Right hindlimb (tissue), 1 donor: ENCODE measurements around the gene TFCP2L1.

Experiments used
- DNase-seq: peaks from one replicate; pipeline ENCODE4 v3.0.0-alpha.2; 2018

TFCP2L1 gene

DNA sequence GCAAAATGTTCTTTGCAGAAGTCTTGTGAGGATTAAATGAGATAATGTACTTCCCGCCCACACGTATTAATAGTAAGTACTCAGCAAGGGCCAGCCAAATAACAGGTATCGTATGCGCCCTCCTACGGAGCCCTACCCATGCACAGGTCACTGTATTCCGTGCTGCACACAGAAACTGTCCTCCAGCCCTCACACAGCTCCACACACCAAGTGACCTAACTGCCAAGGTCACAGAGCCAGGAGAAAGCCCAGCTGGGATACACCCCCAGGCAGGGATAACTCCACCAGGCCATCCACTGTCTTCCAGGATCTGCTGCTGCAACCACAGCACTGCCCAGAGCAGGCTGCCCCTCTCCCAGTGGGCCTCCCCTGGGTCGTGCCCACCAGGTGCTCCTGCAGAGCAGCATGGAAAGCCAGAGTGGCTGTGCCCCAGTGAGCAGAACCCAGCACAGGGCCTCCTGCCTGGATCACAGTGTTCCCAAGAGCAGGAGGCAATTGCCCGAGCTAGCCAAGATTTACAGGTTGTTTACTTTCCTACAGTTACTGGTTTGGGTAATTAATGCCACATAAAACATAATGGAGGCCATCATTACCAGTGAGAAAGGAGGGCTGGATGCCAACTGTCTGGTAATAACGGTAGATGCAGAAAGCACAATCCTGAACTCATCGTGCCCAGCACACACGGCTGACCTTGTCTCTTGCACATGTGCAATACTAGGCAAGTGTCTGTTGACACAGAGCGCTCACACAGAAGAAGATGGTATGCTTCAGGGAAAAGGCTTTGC, 24.4 kb downstream of the TFCP2L1 start:
- no peak for DNase-seq

DNA sequence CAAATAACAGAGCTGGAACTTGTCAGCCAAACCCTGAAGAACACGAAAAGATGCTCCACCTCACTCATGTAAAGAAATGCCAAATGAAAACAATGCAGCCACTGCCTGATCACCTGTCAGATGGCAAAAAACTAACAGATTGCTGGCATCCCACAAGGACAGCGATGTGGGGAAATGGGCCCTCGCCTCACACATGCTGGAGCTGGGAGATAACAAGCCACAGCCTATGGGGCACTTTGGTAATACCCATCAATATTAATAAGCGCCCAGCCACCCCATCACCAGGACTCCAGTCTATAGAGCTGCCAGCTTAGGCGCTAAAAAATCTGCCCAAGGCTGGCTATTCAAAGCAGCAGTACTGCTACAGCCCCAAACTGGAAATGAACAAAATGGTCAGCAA, 27.0 kb downstream of the TFCP2L1 start:
- DNase-seq, result no peak

DNA sequence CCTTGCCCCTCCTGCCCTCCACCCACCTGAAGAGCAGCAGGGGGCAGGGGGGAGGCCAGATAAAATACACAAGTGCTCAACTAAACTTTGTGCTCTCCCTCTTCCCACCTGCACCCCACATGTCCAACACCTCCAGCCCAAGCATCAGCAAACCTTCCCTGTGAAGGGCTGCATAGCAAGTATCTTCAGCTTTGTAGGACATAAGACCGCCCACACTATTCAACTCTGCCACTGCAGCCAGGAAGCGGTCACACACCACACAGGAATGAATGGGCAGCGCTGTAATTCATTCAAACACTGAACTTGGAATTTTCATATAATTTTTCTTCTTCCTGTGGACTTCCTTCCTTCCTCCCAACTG, 27.5 kb downstream of the TFCP2L1 start:
- no peak for DNase-seq

DNA sequence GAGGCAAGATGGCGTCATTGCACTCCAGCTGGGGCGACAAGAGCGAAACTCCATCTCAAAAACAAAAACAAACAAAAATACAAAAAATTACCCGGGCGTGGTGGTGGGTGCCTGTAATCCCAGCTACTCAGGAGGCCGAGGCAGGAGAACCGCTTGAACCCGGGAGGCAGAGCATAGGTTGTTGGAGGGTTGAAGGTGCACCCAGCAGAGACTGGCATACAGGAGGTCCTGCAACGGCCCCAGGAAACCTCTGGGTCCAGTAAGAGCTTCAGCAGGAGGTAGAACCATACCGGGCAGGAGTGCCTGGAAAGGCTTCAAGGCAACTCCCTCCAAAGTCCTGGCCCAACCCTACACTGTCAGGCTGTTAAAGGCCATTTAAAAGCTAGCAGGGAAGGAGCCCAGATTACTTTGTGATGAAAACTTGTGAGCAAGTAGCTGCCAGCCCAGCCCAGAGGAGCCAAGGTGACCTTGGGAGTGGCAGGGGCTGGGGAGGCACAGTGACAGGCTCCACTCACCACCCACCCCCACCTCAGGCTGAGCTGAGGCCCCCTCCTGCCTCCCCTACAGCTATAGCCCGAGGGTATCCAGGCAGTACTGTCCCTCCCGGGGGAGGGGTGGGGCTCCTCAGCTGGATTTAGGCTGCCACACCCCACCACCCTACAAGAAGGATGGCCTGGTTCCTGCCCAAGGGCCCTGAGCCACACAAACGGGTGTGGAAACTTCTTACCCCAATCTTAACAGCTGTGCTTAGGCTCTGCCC, 28.1 kb downstream of the TFCP2L1 start:
- DNase-seq, result no peak

DNA sequence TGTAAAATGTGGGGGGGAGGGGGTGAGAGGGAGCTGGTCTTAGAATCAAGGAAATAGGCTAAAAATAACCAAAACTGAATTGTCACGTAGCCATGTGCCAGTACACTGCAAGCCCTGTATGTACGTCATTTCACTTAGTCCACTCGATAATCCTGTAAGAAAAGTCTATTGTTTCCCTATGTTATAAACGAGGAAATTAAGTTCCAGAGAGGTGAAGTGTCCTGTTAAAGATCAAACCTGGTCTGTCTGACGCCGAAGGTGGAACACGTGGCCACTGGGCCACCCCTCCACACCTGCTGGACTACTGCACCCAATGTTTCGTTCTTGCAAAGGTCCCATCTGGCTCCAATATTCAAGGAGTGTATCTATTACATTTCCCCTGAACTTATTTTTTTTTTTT, 29.6 kb downstream of the TFCP2L1 start:
- DNase-seq, result no peak

DNA sequence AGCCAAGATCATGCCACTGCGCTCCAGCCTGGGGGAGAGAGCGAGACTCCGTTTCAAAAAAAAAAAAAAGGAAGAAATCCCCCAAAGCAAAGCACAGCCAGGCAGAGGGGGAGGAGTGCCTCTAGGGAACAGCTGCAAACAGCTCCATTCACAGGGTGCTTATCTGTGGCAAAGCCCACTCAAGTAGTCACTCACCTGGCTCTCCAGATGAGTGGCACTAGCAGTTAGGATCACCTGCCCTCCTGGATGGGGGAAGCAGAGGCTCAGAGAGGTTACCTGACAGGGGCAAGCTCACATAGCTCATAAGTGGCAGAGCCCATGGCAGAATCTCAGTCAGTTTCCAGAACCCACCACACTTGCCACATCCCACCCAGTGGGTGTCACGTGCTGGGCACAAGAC, 30.3 kb downstream of the TFCP2L1 start:
- no peak for DNase-seq

DNA sequence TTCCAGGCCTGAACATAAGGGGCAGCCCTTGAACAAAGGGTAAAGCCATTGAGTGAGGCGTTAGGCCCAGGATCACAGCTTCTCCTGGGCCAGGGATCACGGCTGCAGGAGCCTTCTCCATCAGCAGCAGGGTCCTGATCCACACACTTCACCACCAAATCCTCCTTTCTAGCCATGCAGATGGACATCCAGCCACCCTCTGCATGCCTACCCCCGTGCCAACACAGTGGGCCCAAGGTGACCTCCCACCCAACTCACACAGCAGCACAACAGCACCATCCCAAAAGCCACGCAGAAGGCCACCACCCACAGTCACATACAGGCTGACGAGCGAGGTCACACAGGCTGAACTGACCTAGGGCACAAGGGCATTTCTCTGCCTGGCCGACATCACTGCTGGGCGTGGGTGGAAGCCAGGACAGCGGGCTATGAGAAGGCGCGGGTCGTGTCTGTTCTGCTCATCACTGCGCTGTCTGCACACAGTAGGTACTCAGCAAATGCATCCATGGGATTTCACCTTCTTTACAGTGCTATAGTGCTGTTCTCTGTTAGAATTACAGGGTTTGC, 31.2 kb downstream of the TFCP2L1 start:
- DNase-seq, result no peak

DNA sequence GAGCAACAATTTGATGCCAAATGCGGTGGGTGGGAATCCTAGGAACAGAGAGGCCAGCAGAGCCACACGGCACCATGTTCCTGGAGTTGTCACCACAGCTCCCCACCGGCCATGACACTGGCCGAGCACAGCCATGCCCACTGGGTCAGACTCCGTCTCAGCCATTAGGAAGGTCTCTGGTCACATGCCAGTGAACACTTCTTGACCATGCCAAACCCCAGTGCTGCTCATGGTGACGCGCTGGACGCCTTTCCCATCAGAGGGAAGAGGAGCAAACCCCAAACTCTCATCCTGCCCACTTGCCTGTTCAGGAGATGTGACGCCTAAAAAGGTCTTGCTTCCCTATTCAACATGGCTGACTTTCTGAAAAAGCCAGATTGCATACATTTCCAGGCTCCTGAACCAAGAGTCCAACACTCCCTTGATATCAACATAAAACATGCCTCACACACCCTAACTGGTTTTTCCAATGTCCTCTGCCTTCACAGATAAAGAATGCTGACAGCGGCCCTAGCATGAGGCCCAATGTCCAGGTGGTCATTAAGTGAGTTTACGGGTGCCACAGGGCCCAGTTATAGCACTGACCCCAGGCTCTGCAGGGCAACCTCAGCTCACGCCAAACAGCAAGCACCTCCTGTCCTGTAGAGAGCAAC, 31.9 kb downstream of the TFCP2L1 start:
- no peak for DNase-seq

DNA sequence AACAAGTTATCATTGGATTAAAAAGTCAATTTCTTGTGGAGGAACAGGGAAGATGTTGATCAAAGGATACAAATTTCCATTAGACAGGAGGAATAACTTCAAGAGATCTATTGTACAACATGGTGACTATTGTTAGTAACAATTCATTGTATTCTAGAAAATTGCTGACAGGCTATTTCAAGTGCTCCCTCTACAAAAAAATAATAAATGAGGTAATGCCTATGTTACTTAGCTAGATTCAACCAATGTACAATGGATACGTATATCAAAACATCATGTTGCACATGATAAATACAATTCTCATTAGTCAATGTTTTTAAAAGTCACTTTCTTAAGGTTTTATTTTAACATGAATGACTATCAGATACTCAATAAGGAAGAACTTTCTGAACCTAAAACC, 33.5 kb downstream of the TFCP2L1 start:
- no peak for DNase-seq

DNA sequence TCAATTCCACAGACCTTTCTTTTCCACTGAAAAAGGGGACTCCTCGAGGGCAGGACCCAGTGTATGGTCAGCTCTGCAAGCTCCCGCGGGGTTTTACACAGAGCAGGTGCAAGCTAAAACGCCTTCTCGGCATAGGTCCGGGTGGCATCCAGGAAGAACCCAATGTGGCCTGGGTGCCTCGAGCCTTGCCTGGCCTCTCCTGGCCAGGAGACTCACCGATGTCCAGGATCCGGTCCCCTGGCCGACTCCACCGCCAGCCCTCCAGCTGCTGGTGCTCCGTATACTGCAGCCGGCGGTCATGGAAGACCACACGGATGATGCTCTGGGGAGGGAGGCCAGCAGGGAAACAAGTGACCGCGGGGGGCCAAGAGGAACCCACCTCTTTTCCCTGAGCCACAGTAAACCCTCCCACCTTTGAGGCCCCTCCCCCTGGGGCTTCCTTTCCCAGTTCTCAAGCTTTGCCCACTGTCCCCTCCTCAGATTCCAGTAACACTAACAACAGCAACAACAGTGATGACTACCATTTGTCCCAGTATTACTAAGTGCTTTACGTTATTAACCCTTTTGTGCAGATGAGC, 36.1 kb downstream of the TFCP2L1 start:
- DNase-seq, result no peak

DNA sequence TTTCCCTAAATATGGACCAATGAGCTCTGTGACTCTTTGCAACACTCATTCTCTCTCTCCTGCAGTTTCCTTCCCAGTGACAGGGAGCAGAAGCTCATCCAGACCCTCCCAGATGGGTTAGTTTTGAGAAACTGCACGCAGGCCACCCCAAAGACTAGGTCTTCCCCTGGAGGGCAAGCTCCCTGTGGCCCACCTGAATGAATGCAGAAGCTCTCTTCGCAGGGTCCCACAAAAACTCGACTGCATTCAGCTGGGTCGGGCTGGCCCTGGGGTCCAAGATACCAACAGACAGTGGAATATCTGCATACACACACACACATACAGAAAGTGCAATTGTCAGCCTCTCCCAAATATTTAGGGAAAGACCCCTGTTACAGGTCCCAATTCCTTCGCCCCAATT, 37.0 kb downstream of the TFCP2L1 start:
- no peak for DNase-seq

DNA sequence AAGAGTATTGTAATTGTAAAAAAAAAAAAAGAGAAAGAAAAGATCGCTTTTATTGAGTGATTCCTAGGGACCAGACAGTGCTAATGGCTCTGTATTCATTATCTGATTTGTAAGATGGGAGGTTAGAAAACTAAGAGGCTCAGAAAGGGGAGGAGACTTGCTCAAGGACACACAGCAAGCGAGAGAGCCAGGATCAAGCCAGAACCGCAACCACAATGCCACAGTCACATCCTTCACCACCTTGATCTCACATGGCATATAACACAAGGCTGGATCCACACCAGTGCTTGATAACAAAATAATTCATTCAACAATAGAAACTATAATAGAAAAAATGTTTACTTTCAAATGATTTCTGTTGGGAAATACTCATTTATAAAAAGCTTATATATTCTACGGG, 37.5 kb downstream of the TFCP2L1 start:
- DNase-seq, result no peak

DNA sequence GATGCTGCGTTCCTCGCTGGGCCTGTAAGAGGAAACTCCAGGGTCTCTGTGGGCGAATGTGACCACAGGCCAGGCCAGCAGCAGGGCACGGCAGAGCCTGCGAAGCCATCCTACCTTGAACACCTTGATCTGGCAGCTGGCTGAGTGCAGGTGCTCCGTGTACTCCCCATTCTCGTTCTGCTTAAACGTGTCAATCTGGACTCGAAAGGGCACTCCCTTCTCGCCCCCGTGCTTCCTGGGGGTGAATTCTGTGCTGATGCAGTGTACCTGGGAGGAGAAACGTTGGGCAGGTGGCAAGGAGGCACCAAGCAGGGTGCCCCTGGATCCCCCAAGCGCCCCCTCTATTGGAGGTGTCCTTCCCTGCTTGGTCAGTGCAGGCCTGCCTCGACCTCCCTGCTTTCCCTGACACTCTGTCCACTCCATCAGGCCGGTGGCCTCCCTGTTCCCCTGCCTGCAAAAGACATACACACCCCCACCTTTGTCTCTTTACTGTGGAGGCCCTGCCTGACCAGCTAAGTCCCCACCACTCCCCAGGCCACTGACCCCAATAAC, 38.2 kb downstream of the TFCP2L1 start:
- DNase-seq, result no peak

DNA sequence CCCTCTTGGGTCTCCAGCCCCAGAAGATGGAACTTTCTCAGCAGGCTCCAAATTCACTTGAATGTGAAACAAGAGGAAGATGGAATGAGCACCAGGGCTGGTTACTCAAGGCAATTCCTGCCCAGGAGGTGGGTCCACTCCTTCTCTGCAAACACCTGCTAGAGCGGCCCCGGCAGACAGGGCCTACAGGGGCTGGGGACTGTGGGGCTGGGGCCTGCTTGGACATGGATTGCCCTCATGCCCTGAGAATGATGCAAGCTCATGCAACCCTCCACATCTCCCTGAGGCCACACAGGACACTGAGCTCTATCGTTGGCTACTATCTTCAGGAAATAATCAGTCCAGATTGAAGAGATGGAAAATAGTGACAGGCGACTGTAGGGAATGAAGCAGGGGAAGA, 39.1 kb downstream of the TFCP2L1 start:
- no peak for DNase-seq

DNA sequence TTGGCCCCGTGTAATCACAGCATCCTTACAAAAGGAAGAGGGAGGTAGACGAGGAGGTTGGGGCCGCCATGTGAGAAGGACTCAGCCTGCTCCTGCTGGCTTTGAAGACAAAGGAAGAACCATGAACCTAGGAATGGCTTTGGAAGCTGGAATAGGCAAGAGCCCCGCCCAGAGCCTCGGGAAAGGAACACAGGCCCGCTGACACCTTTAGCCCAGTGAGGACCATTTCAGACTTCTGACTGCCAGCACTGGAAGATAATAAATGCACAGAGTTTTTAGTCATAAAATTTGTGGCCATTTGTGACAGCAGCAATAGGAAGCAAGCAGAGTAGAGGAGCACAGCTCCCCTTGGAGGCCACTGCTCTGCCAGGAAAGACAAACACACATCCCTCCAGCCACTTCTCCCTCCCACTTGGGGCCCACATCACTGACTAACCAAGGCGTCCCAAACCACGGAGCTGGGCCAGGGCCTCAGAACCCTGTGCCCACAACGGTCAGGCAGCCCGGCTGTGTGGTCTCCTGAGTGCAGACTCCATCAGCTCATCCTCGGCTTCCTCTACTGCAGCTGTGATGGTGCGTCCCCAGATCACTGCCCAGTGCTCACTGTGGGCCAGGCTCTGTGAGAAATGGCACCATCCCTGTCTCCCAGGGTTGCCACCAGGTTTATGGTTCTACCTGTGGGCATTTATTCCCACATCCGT, 39.7 kb downstream of the TFCP2L1 start:
- no peak for DNase-seq

DNA sequence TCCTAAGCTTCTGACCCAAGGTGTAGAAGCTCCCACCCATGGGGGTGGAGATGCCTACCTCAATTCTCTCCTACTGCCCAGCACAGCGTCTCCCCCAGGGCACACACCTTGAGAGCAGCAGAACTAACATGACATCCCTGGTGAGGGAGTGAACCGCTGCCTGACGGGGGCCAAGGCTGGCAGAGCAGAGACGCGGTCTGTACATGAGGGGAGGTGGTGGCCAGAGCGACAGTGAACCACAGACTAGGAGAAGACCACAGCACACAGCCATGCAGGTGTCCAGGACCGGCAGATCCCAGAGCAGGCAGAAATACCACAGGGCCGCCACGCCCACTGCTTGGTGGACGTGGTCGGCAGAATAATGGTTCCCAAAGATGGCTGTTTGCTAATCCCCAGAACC, 40.4 kb downstream of the TFCP2L1 start:
- DNase-seq, result no peak

DNA sequence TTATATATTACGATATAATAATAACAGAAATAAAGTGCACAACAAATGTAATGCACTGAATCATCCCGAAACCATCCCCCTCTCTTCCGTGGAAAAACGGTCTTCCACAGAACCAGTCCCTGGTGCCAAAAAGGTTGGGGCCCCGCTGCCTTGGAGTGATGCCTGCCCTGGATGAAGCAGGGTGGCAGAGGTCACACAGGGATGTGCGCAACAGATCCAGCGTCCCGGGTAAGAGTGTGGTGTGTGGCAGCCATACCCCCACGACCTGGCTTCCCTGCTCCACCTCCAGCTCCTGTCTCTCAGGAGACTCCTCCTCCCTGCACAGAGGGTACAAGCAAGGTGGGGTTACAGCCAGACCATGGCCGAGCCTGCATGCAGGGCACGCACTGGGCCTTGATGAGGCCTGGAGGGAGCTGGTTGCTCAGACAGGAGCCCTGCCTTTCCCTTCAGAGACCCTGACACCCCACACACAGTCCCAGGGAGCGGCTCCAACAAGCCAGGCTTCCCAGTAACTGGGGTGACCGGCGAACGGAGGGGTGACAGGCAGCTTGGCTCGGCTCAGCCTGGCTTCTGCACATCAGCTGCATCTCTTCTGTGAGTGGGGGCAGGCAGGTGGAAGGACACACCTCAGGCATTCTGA, 41.1 kb downstream of the TFCP2L1 start:
- DNase-seq, result no peak

DNA sequence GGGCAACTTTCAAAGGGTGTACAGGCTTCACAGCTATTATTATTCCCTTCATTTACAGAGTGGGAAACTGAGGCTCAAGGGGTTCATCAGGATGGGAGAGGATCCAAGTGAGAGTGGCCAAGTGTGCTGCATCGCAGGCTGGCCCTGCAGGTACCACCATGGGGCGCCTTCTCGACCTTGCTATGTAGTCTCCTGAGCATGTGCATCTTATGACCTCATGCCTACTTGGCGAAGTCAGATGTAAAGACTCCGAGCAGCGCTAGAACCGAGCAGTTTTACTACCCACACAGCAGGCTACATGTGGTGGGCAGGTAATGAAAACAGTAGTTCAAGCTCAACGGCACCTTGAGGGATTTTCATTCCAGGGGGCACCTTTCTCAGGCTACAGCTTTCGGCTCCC, 42.0 kb downstream of the TFCP2L1 start:
- DNase-seq, result no peak

DNA sequence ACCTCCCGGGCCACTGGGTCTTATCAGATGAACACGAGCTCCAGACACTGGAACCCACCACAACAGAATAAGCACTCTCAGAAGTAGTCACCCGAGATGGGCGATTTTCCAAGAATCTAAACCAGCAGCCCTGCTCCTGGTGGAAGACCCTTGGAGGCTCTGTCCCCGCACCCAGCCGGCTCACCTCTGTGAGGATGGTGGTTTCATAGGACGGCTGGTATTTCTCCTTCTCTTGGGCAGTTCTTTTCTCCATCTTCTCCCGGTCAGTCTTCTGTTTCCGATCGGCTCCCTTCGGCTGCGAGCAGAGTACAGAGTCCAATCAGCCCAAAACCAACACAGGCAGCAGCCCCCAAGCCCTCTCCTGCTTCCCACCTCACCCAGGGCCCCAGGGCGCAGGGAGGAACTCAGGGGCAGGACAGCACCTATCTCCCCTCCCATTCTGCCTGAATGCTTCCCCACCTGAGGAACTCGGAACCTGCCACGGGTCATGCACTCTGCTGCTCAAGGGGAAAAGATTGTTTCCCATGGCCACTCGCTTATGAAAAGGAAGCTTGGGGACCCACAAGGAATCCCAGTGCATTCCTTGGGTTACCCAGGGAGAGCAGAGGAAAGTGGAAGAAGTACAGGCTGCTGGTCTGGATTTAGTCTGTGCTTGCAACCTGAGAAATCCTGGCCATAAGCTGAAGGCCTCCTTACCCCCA, 42.7 kb downstream of the TFCP2L1 start:
- DNase-seq, result no peak

DNA sequence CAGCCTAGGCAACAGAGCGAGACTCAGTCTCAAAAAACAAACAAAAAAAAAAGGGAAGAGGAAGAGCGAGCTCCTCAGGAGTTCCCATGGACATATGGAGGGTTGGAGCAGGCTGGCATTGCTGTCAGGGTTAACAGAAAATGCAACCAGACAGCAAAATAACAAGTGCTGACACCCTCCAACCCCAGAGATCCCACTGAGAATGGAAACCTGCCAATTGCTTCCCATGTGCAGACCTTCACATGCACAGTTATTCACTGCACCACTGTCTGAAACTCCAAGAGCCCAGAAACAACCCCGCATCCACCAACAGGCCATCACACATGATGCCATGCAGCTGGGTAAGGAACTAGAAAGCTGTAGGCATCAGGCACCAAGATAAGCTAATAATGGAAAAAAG, 43.5 kb downstream of the TFCP2L1 start:
- DNase-seq, result no peak

DNA sequence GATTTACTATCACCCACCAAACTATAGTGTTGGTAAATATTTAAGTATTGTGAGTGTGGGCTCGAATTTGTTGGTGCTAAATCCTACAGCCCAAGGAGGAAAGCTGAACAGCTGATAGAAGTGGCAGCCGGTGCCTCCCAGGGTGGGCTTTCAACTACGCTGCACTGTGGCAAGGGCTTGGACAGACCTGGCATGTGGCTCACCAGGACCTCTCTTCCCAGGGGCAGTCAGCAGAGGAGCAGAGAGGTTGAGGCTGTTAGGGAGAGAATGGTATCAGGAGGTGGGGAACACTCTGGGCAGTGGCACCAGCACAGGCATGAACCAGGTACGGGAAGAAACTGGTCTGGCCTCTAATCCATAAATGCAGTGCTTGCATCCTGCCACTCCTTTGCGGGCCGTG, 44.6 kb downstream of the TFCP2L1 start:
- DNase-seq, result no peak
